Measurements from ENCODE around the gene ECHS1. TPM values are rescaled to one million over a fixed set of nuclear protein-coding genes. Genes with fewer than 3 reads are reported as not detected.

The ECHS1 gene
- total RNA-seq, 1 experiment from 2014 or later: 53.5 TPM

- intact Hi-C loops (cut with micrococcal nuclease; ENCODE audit: unreplicated experiment): no loop called here
- no peaks in the 10 kb centered on the region for H3K9me3 Mint-ChIP-seq (ENCODE audit: low read depth, unreplicated experiment)
- CTCF ChIA-PET: no interaction called here
- no peak for DNase-seq
- H3K4me1 Mint-ChIP-seq (ENCODE audit: low read depth, unreplicated experiment): no peaks in the 10 kb centered on the region
- H3K4me3 Mint-ChIP-seq (ENCODE audit: low read depth, unreplicated experiment): no peak overlapping the region
- H3K36me3 Mint-ChIP-seq (ENCODE audit: insufficient read depth, unreplicated experiment): peaks cover 5% of the 10 kb centered on the region
- H3K27ac Mint-ChIP-seq (ENCODE audit: unreplicated experiment): no peak overlapping the region
- TF ChIP-seq, protein P1, sequence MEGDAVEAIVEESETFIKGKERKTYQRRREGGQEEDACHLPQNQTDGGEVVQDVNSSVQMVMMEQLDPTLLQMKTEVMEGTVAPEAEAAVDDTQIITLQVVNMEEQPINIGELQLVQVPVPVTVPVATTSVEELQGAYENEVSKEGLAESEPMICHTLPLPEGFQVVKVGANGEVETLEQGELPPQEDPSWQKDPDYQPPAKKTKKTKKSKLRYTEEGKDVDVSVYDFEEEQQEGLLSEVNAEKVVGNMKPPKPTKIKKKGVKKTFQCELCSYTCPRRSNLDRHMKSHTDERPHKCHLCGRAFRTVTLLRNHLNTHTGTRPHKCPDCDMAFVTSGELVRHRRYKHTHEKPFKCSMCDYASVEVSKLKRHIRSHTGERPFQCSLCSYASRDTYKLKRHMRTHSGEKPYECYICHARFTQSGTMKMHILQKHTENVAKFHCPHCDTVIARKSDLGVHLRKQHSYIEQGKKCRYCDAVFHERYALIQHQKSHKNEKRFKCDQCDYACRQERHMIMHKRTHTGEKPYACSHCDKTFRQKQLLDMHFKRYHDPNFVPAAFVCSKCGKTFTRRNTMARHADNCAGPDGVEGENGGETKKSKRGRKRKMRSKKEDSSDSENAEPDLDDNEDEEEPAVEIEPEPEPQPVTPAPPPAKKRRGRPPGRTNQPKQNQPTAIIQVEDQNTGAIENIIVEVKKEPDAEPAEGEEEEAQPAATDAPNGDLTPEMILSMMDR (IDR thresholded peaks at IDR 0.05; ENCODE audit: unreplicated experiment): no peak
- no peaks in the 10 kb centered on the region for H3K27me3 Mint-ChIP-seq (ENCODE audit: unreplicated experiment)
- no TSS peak for BruUV-seq (replicated peaks)
These were observed 29.6 kb downstream of the ECHS1 start for GRCh38 chr10:133343558-133343957.

GRCh38 chr10:133342942-133343341 is 30.2 kb downstream of the ECHS1 start:
- CTCF ChIA-PET: no interaction called here
- no peaks in the 10 kb centered on the region for H3K4me1 Mint-ChIP-seq (ENCODE audit: low read depth, unreplicated experiment)
- H3K27ac Mint-ChIP-seq (ENCODE audit: unreplicated experiment): no peak overlapping the region
- peaks cover 5% of the 10 kb centered on the region for H3K36me3 Mint-ChIP-seq (ENCODE audit: insufficient read depth, unreplicated experiment)
- TF ChIP-seq, protein P1 (IDR thresholded peaks at IDR 0.05; ENCODE audit: unreplicated experiment): no peak
- DNase-seq: no peak
- no peak overlapping the region for H3K4me3 Mint-ChIP-seq (ENCODE audit: low read depth, unreplicated experiment)
- H3K9me3 Mint-ChIP-seq (ENCODE audit: low read depth, unreplicated experiment): no peaks in the 10 kb centered on the region
- intact Hi-C loops (cut with micrococcal nuclease; ENCODE audit: unreplicated experiment): no loop called here
- no TSS peak for BruUV-seq (replicated peaks)
- H3K27me3 Mint-ChIP-seq (ENCODE audit: unreplicated experiment): no peaks in the 10 kb centered on the region

GRCh38 chr10:133341983-133342382 is 31.2 kb downstream of the ECHS1 start:
- H3K4me3 Mint-ChIP-seq (ENCODE audit: low read depth, unreplicated experiment): no peak overlapping the region
- no peaks in the 10 kb centered on the region for H3K9me3 Mint-ChIP-seq (ENCODE audit: low read depth, unreplicated experiment)
- no peaks in the 10 kb centered on the region for H3K4me1 Mint-ChIP-seq (ENCODE audit: low read depth, unreplicated experiment)
- no peaks in the 10 kb centered on the region for H3K27me3 Mint-ChIP-seq (ENCODE audit: unreplicated experiment)
- TF ChIP-seq, protein P1 (IDR thresholded peaks at IDR 0.05; ENCODE audit: unreplicated experiment): no peak
- BruUV-seq (replicated peaks): no TSS peak
- CTCF ChIA-PET: no interaction called here
- DNase-seq: no peak
- H3K27ac Mint-ChIP-seq (ENCODE audit: unreplicated experiment): no peak overlapping the region
- peaks cover 5% of the 10 kb centered on the region for H3K36me3 Mint-ChIP-seq (ENCODE audit: insufficient read depth, unreplicated experiment)
- intact Hi-C loops (cut with micrococcal nuclease; ENCODE audit: unreplicated experiment): no loop called here

GRCh38 chr10:133339708-133340380 is 33.3 kb downstream of the ECHS1 start:
- H3K36me3 Mint-ChIP-seq (ENCODE audit: insufficient read depth, unreplicated experiment): peaks cover 9% of the 10 kb centered on the region
- no peak overlapping the region for H3K27ac Mint-ChIP-seq (ENCODE audit: unreplicated experiment)
- H3K4me3 Mint-ChIP-seq (ENCODE audit: low read depth, unreplicated experiment): no peak overlapping the region
- H3K9me3 Mint-ChIP-seq (ENCODE audit: low read depth, unreplicated experiment): no peaks in the 10 kb centered on the region
- H3K4me1 Mint-ChIP-seq (ENCODE audit: low read depth, unreplicated experiment): no peaks in the 10 kb centered on the region
- CTCF ChIA-PET: no interaction called here
- BruUV-seq (replicated peaks): no TSS peak
- peaks cover 6% of the 10 kb centered on the region for H3K27me3 Mint-ChIP-seq (ENCODE audit: unreplicated experiment)
- TF ChIP-seq, protein P1 (IDR thresholded peaks at IDR 0.05; ENCODE audit: unreplicated experiment): no peak
- intact Hi-C loops (cut with micrococcal nuclease; ENCODE audit: unreplicated experiment): no loop called here
- no peak for DNase-seq
